GM12892 (cell line): ENCODE data around the gene SHROOM3.
"Not testable (repeated sequence)": the region's sequence is repeated elsewhere in the genome, so short reads cannot be mapped to it uniquely, and the experiment has no call there.

Source experiments
- DNase-seq: peaks from one replicate; pipeline ENCODE4 v3.0.0; 2011; ENCODE audit not compliant: insufficient read length
- FAIRE-seq: peaks from 2 replicates; lab custom pipeline; 2011; peaks lifted over from hg19 to GRCh38; lab: Jason Lieb, UNC
- POLR2A ChIP-seq: IDR thresholded peaks from 2 replicates; pipeline ENCODE4 v1.6.1; 2011; ENCODE audit warnings: low read depth, low read length, control low read depth
- POLR2AphosphoS5 ChIP-seq: IDR thresholded peaks from 2 replicates; pipeline ENCODE4 v1.6.1; 2011; ENCODE audit warnings: low read depth, low read length, control low read depth
- TAF1 ChIP-seq: IDR thresholded peaks from 2 replicates; pipeline ENCODE4 v1.6.1; 2011; ENCODE audit warnings: low read depth, mild to moderate bottlenecking, control low read depth, low read length, borderline replicate concordance

SHROOM3 gene

DNA sequence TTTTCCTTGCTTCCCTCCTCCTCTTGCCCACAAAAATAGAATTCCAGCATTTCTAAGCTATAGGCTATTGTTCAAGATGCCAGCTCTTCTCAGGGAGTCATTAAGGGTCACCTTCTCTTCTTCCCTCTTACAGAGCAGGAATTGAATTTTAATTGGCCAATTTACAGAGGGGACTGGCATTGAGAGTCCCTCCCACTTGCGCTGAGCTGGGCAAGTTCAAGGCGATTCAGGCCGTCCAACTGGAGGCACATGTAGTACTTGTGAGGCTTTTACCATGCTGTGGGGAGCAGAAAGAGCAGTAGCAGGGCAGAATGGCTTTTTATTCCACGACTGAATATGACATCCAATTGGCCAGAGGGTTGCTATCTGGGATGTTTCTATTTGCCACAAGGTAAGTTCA is 281.0 kb downstream of the SHROOM3 start:
- DNase-seq: no peak
- TF ChIP-seq POLR2A (no peak), POLR2AphosphoS5 (no peak), TAF1 (no peak)
- FAIRE-seq: no peak

DNA sequence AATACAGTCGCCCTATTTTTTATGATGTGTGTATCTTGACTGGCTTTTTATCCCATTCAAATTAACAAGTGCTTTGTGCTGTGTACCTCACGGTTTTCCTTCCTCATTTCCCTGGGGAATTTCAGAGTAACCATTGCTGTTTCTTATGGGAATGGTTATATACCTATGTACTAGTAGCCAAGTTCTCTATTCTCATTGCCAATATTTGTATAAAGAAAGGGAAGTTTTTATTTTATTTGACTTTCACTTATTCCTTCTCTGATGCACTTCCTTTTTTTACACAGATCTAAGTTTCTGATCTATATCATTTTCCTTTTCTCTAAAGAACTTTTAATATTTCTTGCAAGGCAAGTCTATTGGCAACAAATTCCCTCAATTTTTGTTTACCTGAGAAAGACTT is 281.6 kb downstream of the SHROOM3 start:
- DNase-seq (no peak), FAIRE-seq (no peak)
- TF ChIP-seq POLR2A (no peak), TAF1 (no peak), POLR2AphosphoS5 (no peak)

DNA sequence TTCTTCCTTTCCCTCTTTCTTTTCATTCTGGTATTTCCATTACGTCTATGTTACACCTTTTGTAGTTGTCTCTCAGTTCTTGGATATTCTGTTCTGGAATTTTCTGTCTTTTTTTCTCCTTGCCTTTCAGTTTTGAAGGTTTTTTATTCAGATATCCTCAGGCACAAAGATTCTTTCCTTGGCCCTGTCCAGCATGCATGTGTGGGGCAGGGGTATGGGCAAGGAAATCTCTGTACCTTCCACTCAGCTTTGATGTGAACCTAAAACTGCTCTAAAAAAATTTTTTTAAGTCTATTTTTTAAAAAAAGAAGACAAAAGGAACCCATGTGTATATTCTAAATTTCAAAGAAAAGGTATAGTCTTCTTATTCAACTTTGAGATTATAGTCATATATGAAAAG is 282.4 kb downstream of the SHROOM3 start:
- FAIRE-seq: no peak
- DNase-seq: no peak
- TF ChIP-seq POLR2AphosphoS5 (no peak), POLR2A (no peak), TAF1 (no peak)

DNA sequence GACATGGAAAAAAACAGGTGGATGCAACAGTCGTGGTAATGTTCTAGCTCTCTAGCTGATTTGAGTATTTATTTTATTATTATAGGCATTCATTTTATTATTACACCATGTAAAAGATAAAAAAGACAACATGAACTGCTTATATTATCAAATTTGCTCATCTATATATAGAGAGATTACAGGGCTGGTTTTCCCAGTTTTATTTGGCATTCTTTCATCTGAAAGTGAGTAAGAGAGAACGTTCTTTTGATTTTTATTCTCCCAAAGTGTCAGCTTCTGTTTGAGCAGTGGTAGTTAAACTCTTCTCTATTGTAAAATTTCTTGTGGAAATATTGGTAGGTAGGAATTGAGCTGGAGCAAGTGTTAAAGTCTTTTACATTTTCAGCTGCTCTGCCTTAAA is 283.0 kb downstream of the SHROOM3 start:
- no peak for FAIRE-seq
- TF ChIP-seq POLR2AphosphoS5 (no peak), TAF1 (no peak), POLR2A (no peak)

DNA sequence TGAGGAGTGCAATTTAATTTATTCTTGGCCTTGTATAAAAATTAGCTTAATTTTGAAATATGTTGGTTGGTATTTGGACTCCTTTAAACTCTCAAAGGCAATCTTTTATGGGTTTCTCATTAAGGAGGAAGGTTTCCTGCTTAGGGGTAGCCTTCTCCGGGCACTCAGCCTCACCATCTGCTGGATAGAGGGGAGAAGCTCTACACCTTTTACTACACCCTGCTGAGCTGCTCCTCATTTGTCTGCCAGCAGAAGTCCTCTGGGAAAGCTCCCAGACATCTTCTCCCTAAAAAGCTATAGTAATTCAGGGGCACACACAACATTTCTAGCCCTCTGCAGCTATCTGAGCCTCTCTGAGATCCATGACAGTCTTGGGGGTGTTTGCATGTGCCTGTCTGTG is 283.8 kb downstream of the SHROOM3 start:
- FAIRE-seq: no peak
- TF ChIP-seq POLR2A: no peak
- no peak for TF ChIP-seq TAF1
- no peak for TF ChIP-seq POLR2AphosphoS5
- no peak for DNase-seq

More for the DNA sequence above, 283.0 kb downstream of the SHROOM3 start:
- no peak for DNase-seq

DNA sequence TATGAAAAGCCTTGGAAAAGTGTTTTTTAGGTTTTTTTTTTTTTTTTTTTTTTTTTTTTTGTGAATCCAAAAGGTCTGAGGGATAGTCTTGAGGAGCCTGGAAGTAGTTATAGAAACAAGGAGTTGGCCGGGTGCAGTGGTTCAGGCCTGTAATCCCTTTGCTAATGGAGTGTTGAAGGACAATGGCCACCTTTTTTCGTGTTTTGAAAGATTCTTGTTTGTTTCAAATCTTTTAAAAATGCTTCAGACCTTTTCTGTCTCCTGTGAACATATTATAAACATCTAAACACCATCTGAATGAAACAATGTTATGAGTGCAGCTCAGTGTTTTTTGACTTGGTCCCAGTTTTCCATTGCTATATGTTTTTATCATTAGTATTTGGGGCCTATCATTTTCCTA is 285.1 kb downstream of the SHROOM3 start:
- TF ChIP-seq TAF1 (no peak), POLR2AphosphoS5 (no peak), POLR2A (no peak)
- FAIRE-seq (no peak), DNase-seq (no peak)

DNA sequence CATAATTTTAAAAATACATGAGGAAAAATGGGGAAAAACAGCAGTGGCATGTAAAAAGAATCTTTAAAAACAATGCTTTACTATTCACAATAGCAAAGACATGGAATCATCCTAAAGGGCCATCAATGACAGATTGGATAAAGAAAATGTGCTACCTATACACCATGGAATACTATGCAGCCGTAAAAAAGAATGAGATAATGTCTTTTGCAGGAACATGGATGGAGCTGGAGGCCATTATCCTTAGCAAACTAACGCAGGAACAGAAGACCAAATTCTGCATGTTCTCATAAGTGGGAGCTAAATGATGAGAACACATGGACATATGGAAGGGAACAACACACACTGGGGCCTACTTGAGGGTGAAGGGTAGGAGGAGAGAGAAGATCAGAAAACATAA is 287.1 kb downstream of the SHROOM3 start:
- peak; percentile 21 for FAIRE-seq
- DNase-seq: not testable (repeated sequence)

DNA sequence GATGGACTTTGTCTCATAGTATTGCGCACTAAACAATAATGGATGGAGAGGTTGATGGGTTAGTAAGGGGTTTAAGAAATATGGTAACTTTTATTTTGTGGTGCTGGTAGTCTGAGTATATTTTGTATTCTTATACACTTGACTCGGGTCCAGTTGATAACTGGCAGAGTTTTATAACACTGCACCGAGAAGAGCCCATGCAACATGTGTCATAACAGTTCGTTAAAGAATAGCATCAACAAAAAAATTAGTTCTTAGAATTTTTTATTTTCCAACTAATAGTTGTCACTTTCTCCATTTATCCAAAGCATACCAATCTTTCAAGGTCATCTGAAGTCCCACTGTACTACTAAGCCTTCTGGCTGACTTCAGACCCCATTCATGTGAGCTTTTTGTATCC is 287.8 kb downstream of the SHROOM3 start:
- no peak for FAIRE-seq
- DNase-seq: no peak
- TF ChIP-seq POLR2A (no peak), TAF1 (no peak), POLR2AphosphoS5 (no peak)

DNA sequence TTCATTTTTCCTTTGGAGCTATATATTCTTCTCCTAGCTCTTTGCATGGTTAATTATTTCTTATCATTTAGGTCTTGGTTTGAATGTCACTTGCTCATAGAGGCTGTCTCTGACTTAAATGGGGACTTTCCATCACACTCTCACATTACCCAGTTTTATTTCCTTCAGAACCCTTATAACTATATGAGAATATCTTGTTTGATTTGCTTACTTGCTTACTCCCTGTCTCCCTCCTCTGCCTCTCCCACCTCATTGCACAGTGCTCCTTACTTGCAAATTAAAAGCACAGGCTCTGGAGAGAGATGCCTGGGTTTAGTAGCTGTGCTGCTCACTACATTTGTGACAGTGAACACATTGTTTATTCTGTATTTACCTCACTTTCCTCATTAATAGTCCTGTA is 288.3 kb downstream of the SHROOM3 start:
- TF ChIP-seq POLR2A: no peak
- TF ChIP-seq POLR2AphosphoS5: no peak
- TF ChIP-seq TAF1: no peak
- no peak for DNase-seq

DNA sequence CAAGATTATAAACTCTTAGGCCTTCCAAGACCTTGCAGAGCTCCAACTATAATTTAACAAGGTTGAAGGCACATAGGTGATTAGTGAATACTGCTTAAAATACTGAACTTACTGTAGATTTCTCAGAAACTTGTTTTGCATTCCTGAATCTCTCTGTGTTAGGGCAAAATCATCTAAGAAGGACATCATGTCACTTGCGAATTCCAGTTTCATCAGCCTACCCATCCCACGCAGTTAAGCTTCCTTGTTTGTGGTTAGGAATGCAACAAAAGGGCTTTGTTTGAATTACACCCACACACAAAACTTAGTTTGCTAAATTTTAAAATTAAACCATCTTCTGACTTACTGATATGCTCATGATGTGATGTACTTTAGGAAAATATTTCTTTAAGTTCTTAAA is 288.9 kb downstream of the SHROOM3 start:
- TF ChIP-seq POLR2A: no peak
- DNase-seq (no peak), FAIRE-seq (no peak)

More for the DNA sequence above, 288.3 kb downstream of the SHROOM3 start:
- FAIRE-seq: no peak

DNA sequence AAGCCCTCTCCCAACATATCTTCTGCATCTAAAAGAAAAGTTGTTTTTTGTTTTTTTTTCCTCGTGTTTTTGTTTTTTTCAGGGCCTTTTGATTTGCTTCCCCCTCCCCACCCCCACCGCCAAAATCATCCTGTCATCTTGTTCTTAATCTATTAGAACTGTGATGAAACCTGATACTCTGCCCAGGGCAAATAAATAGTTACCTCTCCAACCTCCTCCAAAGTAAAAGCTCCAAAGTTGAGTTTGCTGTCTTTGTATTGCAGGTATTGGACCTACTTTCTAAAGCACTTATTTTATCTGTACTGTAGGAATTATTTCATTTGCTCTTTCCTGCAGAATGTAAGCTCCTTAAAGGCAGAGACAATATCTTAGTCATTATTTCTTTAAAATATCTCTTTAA is 290.0 kb downstream of the SHROOM3 start:
- DNase-seq (no peak), FAIRE-seq (no peak)
- TF ChIP-seq POLR2AphosphoS5: no peak

DNA sequence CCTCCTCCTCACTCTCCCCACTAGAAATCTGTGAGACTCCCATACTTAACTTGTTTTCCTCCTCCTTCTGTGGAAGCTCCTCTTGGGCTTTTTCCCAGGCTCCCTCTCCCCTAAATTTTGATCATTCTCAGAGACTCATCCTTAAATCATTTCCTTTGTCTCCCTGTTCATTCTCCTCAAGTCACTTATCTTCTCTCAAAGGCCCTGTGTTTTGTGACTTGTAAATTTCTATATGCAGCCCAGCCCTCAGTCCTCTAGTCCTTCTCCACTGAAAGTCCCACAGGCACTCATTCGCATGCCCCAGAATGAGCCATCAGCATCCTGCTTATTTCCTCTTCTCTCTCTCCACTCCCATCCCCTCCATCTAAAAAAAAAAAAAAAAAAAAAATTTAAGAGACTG is 291.1 kb downstream of the SHROOM3 start:
- TF ChIP-seq POLR2AphosphoS5 (no peak), TAF1 (no peak), POLR2A (no peak)
- FAIRE-seq: no peak
- no peak for DNase-seq

DNA sequence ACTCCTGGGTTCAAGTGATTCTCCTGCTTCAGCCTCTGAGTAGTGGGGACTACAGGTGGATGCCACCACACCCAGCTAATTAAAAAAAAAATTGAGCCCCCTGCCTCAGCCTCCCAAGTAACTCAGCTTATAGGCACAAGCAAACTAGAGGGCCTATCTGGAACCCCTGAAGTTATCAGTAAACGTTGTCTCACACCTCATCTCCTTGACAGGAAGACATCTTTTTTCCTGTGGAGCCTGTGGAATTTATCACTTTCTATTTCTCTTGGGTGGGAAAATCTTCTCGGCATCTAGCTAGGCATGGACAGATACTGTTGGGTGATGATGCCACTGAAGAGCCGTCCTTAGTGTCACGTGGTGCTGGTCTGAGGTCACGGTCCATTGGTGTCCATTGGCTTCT is 291.6 kb downstream of the SHROOM3 start:
- TF ChIP-seq POLR2A: no peak
- TF ChIP-seq TAF1: no peak
- no peak for TF ChIP-seq POLR2AphosphoS5
- DNase-seq (no peak), FAIRE-seq (no peak)

DNA sequence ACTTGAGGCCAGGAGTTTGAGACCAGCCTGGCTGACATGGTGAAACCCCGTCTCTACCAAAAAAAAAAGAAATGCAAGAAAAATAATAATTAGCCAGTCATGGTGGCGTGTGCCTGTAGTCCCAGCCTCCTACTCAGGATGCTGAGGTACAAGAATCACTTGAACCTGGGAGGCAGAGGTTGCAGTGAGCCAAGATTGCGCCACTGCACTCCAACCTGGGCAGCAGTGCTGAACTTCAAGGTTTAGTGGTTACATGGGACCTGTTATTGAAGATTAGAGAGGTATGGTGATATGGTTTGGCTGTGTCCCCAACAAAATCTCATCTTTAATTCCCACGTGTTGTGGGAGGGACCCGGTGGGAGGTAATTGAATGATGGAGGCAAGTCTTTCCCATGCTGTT is 292.9 kb downstream of the SHROOM3 start:
- DNase-seq, FAIRE-seq: not testable (repeated sequence)
